Posterior cingulate gyrus (tissue), 11 donors: Measurements from ENCODE around the gene RABIF.
"Not testable (repeated sequence)": the region's sequence is repeated elsewhere in the genome, so short reads cannot be mapped to it uniquely, and the experiment has no call there.

Source experiments
- DNase-seq, 10 donors: peaks; one replicate each; pipeline versions ENCODE4 v3.0.0 to v3.0.0-alpha.2; 2020 to 2021; ENCODE audit warnings: mixed read lengths in 3 of 10
- intact Hi-C: fragments of 100-400 bp; cut with DNase I; formaldehyde crosslinking; loops from one replicate; pipeline ENCODE4 v1.15.1; 2023

RABIF gene

DNA sequence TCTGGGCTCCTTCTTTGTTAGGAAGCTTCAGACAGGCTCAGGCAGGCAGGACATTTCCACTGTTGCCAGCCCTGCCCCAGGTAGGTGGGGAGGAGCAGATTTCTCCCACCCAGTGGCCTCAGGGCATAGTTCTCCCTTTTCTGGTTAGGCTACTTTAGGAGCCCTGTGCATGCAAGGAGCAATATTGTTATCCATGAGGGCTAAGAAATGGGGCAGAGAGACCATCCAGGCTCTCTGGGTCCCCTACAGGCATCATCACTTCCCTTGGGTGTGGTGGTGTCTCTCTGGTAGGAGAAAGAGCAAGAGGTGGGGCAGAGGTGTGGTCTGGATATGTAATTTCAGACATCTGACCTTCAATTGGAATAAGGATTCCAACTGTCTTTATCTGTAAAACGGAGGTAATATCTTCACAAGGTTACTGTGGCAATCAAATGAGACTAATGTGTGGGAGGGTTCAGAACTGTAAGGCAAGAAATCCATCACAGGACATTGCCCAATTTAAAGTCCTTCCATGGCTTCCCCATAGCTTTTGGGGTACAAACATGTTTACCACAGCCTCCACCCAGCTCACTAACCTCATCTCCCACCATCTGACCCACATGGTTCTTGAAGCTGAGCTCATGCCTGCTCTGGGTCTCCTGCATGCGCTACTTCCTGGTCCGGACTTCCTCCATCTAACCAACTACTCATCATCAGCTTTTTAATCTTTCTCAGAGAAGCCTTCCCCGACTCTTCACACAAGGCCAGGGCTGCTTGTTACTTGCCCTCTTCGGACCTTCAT is 52.1 kb downstream of the RABIF start:
- intact Hi-C loops: no loop called here
- DNase-seq: peak in 1 of 10 donors; percentile 13

DNA sequence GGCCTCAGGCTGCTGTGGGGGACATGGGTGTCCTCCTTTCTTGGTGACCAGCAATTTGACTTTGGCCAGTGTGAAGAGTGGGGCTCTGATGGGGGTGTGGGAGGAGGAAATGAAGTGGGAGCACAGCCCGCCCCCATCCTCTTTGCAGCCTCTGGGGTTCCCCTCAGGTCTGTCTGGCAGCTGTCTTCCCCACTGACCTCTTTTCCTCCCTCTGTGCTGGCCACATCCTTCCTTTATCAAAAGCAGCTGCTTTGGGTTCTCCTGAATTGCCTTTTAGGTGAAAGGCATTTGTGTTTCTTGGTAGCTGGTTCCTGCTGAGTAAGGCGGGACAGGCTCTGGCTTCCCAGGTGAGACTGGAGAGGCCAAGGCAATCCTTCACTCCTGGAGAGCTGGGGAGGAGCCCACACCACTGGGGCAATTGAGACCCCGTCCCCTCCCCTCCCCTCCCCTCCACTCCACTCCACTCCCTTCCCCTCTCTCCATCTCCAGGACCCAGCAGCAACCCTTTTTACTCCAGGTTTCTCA is 53.3 kb downstream of the RABIF start:
- intact Hi-C loops: no loop called here
- DNase-seq: no peak

DNA sequence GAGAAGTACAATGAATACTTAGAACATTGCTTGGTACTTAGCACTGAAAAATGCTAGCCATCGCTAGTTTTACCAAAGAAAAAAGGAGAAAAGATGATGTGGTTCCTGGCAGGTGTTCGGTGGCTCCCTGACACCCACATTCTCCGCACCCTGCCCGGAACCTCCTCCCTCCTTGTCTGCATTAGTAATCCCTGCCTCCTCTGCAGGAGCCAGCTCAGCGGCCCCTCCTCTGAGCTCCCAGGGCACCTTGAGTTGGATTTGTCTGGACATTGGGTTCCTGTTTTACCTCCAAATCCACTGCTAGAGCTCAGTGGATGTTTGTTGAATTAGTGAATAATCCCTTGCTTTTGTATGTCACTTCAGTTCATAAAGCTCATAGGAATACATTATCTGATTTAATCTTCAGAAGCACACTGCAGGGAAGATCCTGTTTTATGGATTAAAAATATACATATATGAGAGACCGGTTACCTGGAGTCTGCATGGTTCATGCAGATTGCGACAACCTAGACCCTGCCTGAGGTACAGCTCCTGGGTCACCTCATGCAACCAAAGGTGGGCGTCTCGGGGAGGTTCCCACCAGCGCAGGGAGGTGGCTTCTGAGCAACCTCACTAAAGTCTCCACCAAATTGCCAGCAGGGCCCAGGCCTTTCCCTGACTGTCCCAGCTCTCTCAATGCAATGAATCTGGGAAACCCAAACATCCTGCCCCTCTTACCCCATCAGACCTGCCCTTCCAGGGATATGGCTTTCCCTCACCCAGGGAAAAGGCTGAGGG is 54.0 kb downstream of the RABIF start:
- intact Hi-C loops: no loop called here
- peak in 8 of 10 donors; percentile 26 to 92 (median 60) for DNase-seq

DNA sequence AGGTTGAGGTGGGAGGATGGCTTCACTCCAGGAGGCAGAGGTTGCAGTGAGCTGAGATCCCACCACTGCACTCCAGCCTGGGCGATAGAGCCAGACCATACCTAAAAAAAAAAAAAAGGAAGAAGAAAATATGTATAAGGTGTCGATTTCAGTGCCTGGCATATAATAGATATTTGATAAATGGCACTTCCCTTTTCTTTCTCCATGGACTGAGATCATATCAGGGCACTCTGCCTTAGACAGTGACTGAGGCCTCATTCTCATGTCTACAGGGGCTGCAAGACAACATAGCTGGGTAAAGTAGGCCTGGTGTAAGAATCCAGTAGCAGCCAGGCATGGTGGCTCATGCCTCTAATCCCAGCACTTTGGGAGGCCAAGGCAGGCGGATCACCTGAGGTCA is 57.0 kb downstream of the RABIF start:
- intact Hi-C loops: no loop called here
- peak in 1 of 10 donors; percentile 14 for DNase-seq

DNA sequence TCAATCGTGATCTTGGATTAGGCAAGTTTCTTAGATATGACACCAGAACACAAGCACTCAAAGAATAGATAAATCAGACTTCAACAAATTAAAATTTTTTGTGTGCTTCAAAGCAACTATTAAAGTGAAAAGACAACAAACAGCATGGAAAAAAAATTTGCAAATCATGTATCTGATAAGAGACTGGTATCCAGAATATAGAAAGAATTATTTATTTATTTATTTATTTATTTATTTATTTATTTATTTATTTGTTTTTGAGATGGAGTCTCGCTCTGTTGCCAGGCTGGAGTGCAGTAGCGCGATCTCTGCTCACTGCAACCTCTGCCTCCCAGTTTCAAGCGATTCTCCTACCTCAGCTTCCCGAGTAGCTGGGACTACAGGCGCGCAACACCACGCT is 59.7 kb downstream of the RABIF start:
- DNase-seq, intact Hi-C loops: not testable (repeated sequence)
